Measurements from ENCODE around the gene HOXA5.

Gene HOXA5

DNA sequence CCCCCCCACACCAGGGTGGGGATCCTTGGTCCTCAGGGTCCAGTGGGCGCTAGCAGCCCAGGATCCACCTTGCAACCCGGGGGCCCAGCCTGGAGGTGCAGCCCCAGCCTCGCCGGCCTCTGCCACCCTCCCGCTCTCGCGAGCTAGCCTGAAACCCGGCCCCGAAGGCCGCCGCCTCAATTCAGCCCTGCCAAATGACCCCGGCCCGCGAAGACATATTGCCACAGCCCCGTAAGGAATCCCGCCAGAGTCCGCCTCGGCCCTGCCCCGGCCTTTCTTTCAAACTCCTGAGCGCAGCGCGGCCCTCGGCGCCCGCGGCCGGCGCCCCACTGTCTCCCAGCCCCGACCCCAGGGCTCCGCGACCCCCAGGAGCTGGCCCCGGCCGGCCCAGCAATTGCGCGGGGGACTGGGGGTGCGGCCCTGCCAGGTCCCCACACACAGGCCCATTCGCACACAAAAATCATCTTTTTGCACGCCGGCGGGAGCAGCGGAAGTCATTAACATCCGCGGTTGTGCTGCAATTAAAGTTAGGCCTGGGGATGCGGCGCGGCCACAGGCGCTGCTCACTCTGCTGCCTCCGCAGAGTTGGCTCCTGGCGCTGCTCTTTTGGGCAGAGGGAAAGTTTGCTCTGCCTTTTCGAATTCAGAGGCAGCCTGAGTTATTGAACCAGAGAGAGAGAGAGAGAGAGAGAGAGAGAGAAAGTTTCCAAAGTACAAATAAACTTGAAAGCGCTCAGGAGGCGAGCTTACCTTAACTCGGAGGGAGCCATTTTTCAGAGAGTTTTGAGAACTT is 4.0 kb downstream of the HOXA5 start:
- no peak for TF ChIP-seq GATA1 (IDR thresholded peaks at IDR 0.05; ENCODE audit: low read depth, low read length)
- TF ChIP-seq POLR2A (IDR thresholded peaks at IDR 0.05; ENCODE audit: low read length) = no peak
- DNase-seq = no peak

DNA sequence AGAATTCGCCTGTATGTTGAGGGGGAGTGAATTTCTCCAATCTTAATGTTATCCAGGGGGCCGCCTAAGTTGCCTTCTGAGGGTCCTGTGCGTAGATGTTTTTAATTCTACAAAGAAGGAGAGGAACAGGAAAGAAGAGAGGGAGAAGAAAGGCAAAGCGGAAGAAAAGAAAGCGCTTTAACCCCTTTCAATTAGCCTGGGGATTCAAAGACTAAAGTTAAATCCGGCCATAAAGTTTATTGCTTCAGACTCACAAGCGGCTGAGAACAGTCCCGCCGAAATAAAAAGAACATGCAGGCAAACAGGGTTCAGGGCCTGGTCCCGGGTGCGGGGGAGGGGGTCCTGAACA is 4.5 kb downstream of the HOXA5 start:
- TF ChIP-seq GATA1 (IDR thresholded peaks at IDR 0.05; ENCODE audit: low read depth, low read length) (no peak), POLR2A (IDR thresholded peaks at IDR 0.05; ENCODE audit: low read length) (no peak)

DNA sequence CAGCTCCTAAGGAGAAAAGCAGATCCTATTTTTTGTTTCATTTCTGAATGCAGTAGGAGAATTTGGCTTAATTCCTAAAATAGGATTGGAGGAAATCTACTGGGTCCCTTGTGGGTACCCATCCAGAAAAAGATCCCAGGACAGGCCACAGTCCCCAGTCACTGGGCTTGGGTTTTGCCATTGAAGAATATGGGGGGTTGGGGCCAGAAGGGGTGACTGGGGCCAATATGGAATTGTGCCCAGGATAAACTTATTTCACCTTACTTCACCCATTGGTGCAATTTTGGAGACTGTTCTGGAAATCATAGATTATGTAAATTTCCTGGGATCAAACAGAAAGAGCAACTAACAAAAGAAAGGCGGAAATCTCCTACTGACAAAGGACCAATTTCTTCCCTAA is 5.0 kb downstream of the HOXA5 start:
- TF ChIP-seq POLR2A (IDR thresholded peaks at IDR 0.05; ENCODE audit: low read length) (no peak), GATA1 (IDR thresholded peaks at IDR 0.05; ENCODE audit: low read depth, low read length) (no peak)
- DNase-seq = no peak

More for the DNA sequence above, 4.5 kb downstream of the HOXA5 start:
- DNase-seq = no peak

DNA sequence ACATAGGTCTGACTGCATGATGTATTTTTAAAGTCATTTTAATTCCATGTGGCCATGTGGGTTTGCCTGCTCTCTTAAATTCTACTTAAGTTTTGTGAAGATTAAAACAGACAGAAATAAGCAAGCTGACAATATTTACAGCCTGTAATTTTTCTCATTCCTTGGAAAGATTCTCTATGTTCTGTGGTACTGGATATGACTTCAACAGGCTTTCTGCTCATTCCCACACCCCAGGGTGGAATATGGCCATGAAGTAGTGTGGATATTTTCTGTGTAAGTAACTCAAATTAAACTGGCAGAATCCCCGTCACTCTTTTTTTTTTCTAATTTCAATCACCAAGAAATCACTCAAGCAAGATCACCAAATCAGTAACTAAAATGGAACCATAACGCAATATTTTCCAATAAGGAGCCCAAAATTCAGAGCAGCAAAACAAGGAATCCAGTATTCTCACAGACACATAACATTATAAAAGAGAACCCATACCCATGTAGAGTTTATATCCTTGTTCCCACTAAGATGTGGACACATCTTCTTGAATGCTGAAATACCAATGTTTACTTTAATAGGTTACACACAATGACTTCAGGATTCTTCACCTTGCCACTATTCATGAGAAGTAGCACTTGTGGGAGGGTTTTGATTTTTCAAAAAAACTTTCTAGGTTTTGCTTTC is 5.7 kb downstream of the HOXA5 start:
- TF ChIP-seq GATA1 (IDR thresholded peaks at IDR 0.05; ENCODE audit: low read depth, low read length) (no peak), POLR2A (IDR thresholded peaks at IDR 0.05; ENCODE audit: low read length) (no peak)
- no peak for DNase-seq

DNA sequence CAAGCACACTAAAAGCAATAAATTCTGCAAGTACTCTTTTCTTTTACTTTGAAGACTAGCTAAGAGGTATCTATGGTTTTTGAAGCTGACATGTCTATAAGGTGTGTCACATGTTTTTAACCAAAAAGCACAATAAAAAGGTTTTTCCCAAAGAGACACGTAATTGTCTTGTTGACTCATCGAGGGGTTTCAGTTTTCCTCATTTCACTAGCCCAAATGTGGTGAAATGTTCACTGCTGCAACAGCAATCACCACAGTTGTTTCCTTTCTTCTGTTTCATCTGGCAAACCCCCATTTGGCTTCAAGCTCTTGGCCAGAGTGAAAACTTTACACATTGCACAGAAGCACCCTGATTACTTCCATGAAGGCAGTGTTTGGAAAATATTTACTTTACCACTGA is 9.1 kb downstream of the HOXA5 start:
- TF ChIP-seq GATA1 (IDR thresholded peaks at IDR 0.05; ENCODE audit: low read depth, low read length) (no peak), POLR2A (IDR thresholded peaks at IDR 0.05; ENCODE audit: low read length) (no peak)
- no peak for DNase-seq

DNA sequence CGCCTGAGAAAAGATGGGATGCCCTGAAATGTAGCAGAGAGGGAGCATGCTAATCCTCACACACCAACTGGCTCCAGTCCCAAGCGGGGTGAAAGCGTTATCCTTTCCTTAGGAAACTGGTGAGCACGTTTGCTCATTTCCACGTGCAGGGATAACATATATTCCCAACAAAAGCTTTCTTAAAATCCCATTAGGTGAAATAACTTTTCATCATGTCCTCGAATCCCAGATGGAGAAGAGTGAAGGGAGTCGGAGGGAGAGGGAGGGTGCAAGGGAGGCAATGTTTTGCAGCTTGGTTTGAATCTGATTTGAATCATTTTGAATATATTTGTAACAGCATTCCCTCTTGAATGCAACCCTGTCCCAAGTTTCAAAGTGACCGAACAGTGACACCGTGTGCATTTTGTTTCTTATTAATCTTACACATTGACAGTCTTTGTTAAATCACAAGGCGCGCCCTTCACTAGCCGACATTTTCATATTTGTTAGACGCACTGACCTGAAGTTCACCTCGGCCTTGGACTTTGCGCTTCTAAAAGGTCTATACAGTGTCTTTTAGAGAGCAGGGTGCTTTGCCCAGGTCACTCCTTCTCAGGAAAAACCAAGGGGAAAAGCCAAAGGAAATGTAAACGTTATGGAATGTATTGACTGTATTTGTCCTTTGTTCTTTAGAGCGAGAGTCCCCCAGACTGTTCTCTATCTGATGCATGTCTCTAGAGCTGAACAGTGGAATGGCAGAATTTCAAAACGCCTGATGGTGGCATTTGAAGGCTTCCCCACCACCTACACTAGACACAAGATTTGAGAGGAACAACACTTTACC is 9.9 kb downstream of the HOXA5 start:
- no peak for DNase-seq
- no peak for TF ChIP-seq GATA1 (IDR thresholded peaks at IDR 0.05; ENCODE audit: low read depth, low read length)
- no peak for TF ChIP-seq POLR2A (IDR thresholded peaks at IDR 0.05; ENCODE audit: low read length)

DNA sequence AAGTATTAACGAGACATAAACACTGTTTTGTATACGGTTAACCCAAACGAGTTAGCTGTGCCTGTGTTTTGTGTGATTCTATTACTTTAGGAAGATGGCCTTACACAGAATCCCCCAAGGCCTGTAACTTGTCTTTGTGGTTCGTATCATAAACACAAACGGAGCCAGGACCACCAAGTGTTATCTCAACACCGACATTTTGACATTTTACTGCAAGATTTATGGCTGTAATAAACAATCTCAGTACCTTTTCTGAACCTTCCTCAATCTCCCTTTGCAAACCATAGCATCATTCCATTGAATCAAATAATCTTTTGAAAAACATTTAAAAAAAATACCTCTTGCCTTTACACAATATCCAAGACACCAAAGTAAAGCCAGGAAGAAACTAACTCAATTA is 10.5 kb downstream of the HOXA5 start:
- TF ChIP-seq GATA1 (IDR thresholded peaks at IDR 0.05; ENCODE audit: low read depth, low read length) (no peak), POLR2A (IDR thresholded peaks at IDR 0.05; ENCODE audit: low read length) (no peak)

DNA sequence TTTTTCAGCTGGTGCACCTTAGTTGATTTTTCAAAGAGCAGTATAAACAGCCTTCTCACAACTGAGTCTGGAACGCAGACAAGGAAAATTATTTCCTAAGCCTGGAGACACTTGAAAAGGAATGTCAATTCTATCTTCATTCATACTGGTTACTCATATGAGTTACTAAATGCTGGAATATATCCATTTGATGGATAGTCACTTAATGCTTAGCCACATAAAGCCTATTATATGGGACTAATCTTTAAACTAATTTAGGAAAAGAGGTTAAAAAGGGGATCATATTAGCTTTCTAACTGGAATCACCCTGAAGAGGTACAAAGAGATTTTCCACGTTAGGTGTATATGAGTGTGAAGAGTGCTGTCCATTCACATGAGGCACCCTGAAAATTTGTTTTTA is 11.3 kb downstream of the HOXA5 start:
- TF ChIP-seq POLR2A (IDR thresholded peaks at IDR 0.05; ENCODE audit: low read length) (no peak), GATA1 (IDR thresholded peaks at IDR 0.05; ENCODE audit: low read depth, low read length) (no peak)
- no peak for DNase-seq

More for the DNA sequence above, 10.5 kb downstream of the HOXA5 start:
- no peak for DNase-seq

DNA sequence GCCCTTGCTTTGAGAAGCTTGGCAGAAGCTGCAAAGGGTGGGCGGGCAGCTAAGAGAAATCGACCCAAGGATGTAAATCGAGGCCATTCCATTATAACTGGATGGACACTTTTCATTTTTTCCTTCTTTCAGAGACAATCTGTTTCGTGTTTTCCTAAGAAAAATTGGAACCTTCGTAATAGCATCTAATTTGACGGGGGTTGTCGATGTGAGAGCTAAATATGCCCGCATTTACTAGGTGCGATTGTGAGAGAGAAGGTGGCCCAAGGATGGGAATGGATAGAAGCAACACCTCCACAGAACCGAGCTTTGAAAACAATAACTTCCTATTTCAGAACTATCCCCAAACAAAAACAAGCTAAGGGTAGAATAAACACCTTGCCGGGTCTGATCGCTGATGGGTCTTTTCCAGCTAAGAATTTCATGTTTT is 12.1 kb downstream of the HOXA5 start:
- TF ChIP-seq GATA1 (IDR thresholded peaks at IDR 0.05; ENCODE audit: low read depth, low read length) (no peak), POLR2A (IDR thresholded peaks at IDR 0.05; ENCODE audit: low read length) (no peak)
- no peak for DNase-seq

DNA sequence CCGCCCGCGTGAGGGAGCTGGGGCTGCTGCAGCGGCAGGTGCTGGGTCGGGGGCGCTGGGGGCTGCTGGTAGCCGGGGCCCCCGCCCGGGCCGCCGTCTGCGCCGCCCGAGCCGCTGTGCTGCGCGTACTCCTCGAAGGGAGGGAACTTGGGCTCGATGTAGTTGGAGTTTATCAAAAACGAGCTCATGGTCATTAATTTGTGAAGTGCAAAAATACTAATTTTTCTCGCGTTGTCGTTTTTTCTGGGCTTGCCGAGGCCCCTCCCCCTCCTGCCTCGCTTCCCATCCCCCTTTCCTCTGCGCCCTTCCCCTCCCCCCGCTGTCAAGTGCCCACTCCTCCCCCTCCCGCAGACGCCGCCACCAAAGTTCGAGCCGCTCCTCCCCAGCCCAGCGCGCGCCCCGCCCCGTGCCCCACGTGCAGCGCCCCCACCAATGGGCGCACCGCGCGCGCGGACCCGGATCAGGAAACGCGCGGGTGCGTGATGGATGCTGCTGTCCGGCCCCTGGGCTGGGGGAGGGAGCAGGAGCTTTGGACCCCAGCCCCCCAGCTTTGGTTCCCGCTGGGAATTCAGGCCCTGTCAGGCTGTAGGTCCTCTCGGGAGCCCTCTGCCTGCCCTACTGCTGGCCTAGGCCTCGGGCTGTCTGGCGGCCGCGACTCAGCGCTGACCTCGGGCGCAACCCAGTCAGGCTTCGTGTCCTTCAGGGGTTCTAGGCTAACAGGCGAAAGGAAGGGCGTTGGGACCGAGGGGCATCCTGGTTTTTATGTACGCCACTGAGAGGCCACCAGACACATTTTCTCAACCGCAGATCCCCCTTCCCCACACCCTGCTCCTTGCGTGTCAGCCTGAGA is 12.7 kb downstream of the HOXA5 start, which contains the start of gene HOXA4:
Gene HOXA4 (minus strand): TSS at position 218 of the 850 bp plus-strand sequence. CDS start 24 bp downstream, at position 194.
- peak; percentile 86 to 88 for DNase-seq
- TF ChIP-seq POLR2A (IDR thresholded peaks at IDR 0.05; ENCODE audit: low read length) (peak; percentile 17), GATA1 (IDR thresholded peaks at IDR 0.05; ENCODE audit: low read depth, low read length) (no peak)

DNA sequence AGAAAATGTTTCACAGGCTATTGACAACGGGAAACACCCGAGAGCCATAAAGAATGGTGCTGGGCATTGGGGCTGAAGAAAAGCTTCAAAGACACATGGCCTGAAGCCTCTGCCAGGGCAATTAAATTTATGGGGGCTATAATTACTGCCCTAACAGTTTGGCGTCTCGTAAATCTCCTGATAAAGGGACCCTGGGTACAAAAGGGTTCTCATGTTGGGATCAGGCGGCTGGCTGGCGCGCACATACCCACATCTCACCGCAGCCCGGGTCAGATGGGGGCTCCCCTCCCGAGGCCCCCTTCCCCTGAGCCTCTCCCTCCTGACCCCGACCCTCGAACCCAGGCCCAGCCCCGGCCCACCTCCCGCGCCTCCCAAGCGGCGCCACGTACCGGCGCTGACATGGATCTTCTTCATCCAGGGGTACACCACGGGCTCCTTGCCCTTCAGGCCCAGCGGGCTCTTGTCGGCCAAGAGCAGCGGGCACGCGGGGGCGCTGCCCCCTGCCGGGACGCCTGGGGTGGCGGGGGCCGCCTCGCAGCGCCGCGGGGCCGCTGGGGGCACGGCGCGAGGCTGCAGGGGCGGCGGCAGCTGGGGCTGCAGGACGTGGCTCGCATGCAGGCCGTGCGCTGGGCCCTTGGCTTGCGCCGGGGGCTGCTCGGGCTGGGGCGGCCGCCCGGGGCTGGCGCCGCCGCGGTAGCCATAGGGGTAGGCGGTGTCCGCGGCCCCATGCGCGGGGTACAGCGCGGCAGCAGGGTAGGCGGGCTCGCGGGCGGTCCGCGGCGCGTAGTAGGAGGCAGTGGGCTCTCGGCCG is 13.5 kb downstream of the HOXA5 start:
- no peak for TF ChIP-seq POLR2A (IDR thresholded peaks at IDR 0.05; ENCODE audit: low read length)
- TF ChIP-seq GATA1 (IDR thresholded peaks at IDR 0.05; ENCODE audit: low read depth, low read length) = no peak

More for the DNA sequence above, 13.5 kb downstream of the HOXA5 start:
- peak; percentile 29 to 34 for DNase-seq

Measured in erythroblast (primary cell).